GM18951 (cell line): ENCODE data around the gene DSCAM.

ENCODE experiments used
- POLR2A ChIP-seq: IDR thresholded peaks from 4 replicates; pipeline ENCODE4 v1.6.1; 2011; ENCODE audit warnings: mild to moderate bottlenecking; ENCODE audit not compliant: insufficient read length, insufficient read depth; ENCODE audit errors: extremely low read depth
- in situ Hi-C: fragments of 300-500 bp; cut with MboI; formaldehyde crosslinking; loops from one replicate; pipeline ENCODE4 v1.12.0; 2022; ENCODE audit warnings: low sequenced_read_pairs, mixed read lengths, inconsistent platforms; ENCODE audit not compliant: unreplicated experiment

The DSCAM gene

GRCh38 chr21:40699366-40699765 lies 147.6 kb downstream of the DSCAM start:
- in situ Hi-C loops = no loop called here
- TF ChIP-seq POLR2A = no peak

- in situ Hi-C loops = no loop called here
- TF ChIP-seq POLR2A = no peak
These were observed 150.7 kb downstream of the DSCAM start for GRCh38 chr21:40696246-40696645.

GRCh38 chr21:40689840-40690360 lies 157.1 kb downstream of the DSCAM start:
- in situ Hi-C loops = no loop called here
- no peak for TF ChIP-seq POLR2A

GRCh38 chr21:40689217-40689616 lies 157.7 kb downstream of the DSCAM start:
- in situ Hi-C loops = no loop called here
- no peak for TF ChIP-seq POLR2A

- in situ Hi-C loops = no loop called here
These were observed 158.7 kb downstream of the DSCAM start for GRCh38 chr21:40688106-40688864.

GRCh38 chr21:40687625-40688024 lies 159.3 kb downstream of the DSCAM start:
- in situ Hi-C loops = no loop called here
- no peak for TF ChIP-seq POLR2A

More at GRCh38 chr21:40688106-40688864, 158.7 kb downstream of the DSCAM start:
- no peak for TF ChIP-seq POLR2A

- TF ChIP-seq POLR2A = no peak
- in situ Hi-C loops = no loop called here
These were observed 160.4 kb downstream of the DSCAM start for GRCh38 chr21:40686526-40686925.

GRCh38 chr21:40685141-40685540 lies 161.8 kb downstream of the DSCAM start:
- TF ChIP-seq POLR2A = no peak
- in situ Hi-C loops = no loop called here

GRCh38 chr21:40684726-40685125 lies 162.2 kb downstream of the DSCAM start:
- TF ChIP-seq POLR2A = no peak
- in situ Hi-C loops = no loop called here

GRCh38 chr21:40683349-40683748 lies 163.6 kb downstream of the DSCAM start:
- no peak for TF ChIP-seq POLR2A
- in situ Hi-C loops = no loop called here

GRCh38 chr21:40681164-40681859 lies 165.6 kb downstream of the DSCAM start:
- in situ Hi-C loops = no loop called here
- TF ChIP-seq POLR2A = no peak

GRCh38 chr21:40680311-40680710 lies 166.6 kb downstream of the DSCAM start:
- no peak for TF ChIP-seq POLR2A
- in situ Hi-C loops = no loop called here

GRCh38 chr21:40678681-40679284 lies 168.2 kb downstream of the DSCAM start:
- no peak for TF ChIP-seq POLR2A
- in situ Hi-C loops = no loop called here

GRCh38 chr21:40675017-40675416 lies 171.9 kb downstream of the DSCAM start:
- in situ Hi-C loops = no loop called here
- no peak for TF ChIP-seq POLR2A

GRCh38 chr21:40672602-40673001 lies 174.4 kb downstream of the DSCAM start:
- in situ Hi-C loops = no loop called here
- no peak for TF ChIP-seq POLR2A
